Measurements from ENCODE around the gene ZNF423. TPM values are rescaled to one million over a fixed set of nuclear protein-coding genes. Genes with fewer than 3 reads are reported as not detected.

Gene ZNF423
- polyA plus RNA-seq, 1 of the 3 experiments (the other 2 are of a cell fraction) = 1.2 TPM

DNA sequence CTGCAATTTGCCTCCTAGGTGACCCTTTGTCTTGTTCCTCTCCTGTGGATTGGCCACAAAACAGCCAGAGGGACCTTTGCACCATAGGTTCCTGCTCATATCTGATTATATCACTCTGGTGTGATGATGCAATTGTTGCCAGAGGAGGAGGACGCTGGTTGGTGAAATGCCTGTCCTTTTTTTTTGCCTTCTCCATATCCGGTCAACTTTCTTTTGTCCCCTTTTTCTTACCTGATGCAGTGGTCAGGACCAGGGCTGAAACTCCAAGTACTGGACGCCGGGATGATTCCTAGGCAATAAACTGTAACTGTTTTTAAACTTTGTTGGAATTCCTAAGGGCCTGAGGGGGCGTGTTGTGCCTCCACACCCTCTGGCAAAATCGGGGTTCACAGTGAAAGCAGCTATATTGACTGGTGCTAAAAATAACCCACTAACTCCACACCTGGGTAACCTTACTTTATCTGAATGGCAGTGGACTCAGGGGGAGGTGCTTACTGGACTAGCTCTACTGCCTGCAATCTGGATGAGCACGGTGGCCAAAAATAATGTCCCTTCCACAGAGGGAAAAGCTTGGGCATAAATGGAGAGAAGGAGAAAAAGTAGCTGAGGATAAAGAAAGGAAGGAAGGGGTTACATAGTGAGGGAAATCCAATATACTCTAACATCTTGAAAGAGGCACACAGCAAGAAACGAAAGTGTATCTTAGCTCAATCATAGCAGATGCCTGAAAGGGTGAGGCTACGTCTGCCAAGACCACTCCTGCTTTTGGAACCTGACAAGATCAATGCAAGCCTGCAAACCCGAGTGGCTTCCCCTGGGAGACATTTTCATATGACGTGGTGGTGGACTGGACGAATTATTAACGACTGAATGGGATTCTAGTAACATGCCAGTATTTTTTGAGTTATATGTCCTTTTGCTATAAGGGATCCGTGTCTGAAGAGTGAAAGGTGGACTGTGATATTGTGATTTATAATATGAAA is 28.4 kb upstream of the ZNF423 start:
- DNase-seq = peak; percentile 50
- 40% methylated on average over 14 of the region's 14 CpGs for WGBS (ENCODE audit: low lambda C conversion rate)
- Histone ChIP-seq H3K9me3 (no peaks in the 10 kb centered on the region), H3K4me1 (ENCODE audit: control insufficient read depth in 1 of 2, insufficient read depth in 2 of 2, low read depth in 1 of 2, low read length in 1 of 2) (peaks cover 0 to 11% of the 10 kb centered on the region in 2 experiments; a peak in 1 of 4 replicates), H3K9ac (no peak overlapping the region), H2AFZ (ENCODE audit: low read depth) (no peak overlapping the region), H3K4me3 (ENCODE audit: low read depth in 2 of 2, low read length in 1 of 2) (no peak overlapping the region), H3K79me2 (ENCODE audit: insufficient read depth) (no peaks in the 10 kb centered on the region), H3F3A (replicated peaks; ENCODE audit: insufficient read depth) (no peaks in the 10 kb centered on the region), H4K20me1 (ENCODE audit: insufficient read depth) (no peaks in the 10 kb centered on the region), H3K4me2 (no peak overlapping the region), H3K9me2 (no peaks in the 10 kb centered on the region), H3K27me3 (ENCODE audit: insufficient read depth) (no peaks in the 10 kb centered on the region), H3K27ac (ENCODE audit: low read depth in 2 of 2, low read length in 1 of 2) (no peak overlapping the region), H3K36me3 (replicated peaks in 1 of 2; ENCODE audit: control insufficient read depth in 1 of 2, insufficient read depth in 2 of 2, low read length in 1 of 2) (no peaks in the 10 kb centered on the region)
- POLR2A ChIA-PET = no interaction called here
- TF ChIP-seq RAD21 (IDR thresholded peaks at IDR 0.05; ENCODE audit: low read length) (no peak), NFIC (IDR thresholded peaks at IDR 0.05; ENCODE audit: borderline replicate concordance) (no peak), YY1 (IDR thresholded peaks at IDR 0.05; ENCODE audit: low read depth) (no peak), MXI1 (IDR thresholded peaks at IDR 0.05; ENCODE audit: low read depth, low read length) (no peak), TCF12 (IDR thresholded peaks at IDR 0.05) (no peak), FOXJ3 (CRISPR knock-in tag; IDR thresholded peaks at IDR 0.05) (no peak)
- TF ChIP-seq, protein P1, sequence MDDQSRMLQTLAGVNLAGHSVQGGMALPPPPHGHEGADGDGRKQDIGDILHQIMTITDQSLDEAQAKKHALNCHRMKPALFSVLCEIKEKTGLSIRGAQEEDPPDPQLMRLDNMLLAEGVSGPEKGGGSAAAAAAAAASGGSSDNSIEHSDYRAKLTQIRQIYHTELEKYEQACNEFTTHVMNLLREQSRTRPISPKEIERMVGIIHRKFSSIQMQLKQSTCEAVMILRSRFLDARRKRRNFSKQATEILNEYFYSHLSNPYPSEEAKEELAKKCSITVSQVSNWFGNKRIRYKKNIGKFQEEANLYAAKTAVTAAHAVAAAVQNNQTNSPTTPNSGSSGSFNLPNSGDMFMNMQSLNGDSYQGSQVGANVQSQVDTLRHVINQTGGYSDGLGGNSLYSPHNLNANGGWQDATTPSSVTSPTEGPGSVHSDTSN (IDR thresholded peaks at IDR 0.05) = no peak
- CTCF ChIA-PET = interaction anchor here (1.1 to 2.9 kb wide), 2 partner anchors 27 to 37 kb away, joined by 5 to 13 read pairs; no protein-coding TSS in a partner anchor

DNA sequence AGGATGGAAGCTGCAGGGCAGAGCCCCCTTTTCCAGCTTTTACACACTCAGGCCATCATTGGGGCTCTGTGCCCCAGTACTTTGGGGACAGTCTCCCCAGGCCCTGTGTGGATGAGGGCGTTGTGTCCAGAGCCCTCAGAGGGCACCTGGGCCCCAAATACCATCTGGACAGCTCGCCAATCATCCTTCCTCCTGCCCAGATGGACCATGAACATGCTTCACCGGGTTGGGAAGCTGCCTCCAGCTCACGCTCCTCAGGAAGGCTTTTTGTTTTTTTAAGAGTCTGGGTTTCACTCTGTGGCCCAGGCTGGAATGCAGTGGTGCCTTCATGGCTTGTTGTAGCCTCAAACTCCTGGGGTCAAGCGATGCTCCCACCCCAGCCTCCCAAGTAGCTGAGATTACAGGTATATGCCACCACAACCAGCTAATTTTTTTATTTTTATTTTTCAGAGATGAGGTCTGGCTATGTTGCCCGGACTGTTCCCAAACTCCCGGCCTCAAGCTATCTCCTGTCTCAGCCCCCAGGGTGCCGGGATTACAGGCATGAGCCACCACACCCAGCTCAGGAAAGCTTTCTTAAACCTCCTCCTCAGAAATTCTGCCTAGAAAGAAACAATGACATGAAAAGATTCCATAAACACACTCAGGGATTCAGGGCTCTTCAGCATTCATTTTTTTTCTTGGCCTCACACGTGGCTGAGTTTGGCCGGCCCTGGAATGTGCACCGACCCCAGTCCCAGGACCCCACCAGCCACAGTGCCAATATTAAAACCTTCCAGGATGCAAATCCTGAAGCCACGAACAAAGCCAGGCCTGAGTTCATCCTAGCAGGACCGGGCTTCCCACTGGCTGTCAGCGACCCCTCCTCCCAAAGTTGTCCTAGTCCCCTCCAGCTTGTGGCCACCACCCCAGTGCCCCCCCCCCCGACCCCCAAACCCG is 27.4 kb upstream of the ZNF423 start:
- Histone ChIP-seq H2AFZ (ENCODE audit: low read depth) (no peak overlapping the region), H3K4me1 (ENCODE audit: control insufficient read depth in 1 of 2, insufficient read depth in 2 of 2, low read depth in 1 of 2, low read length in 1 of 2) (peaks cover 0 to 11% of the 10 kb centered on the region in 2 experiments; a peak in 1 of 4 replicates), H3K9ac (no peak overlapping the region), H4K20me1 (ENCODE audit: insufficient read depth) (no peaks in the 10 kb centered on the region), H3K4me2 (no peak overlapping the region), H3K27me3 (ENCODE audit: insufficient read depth) (no peaks in the 10 kb centered on the region), H3K36me3 (replicated peaks in 1 of 2; ENCODE audit: control insufficient read depth in 1 of 2, insufficient read depth in 2 of 2, low read length in 1 of 2) (no peaks in the 10 kb centered on the region), H3K9me2 (no peaks in the 10 kb centered on the region), H3K4me3 (ENCODE audit: low read depth in 2 of 2, low read length in 1 of 2) (no peak overlapping the region), H3K79me2 (ENCODE audit: insufficient read depth) (no peaks in the 10 kb centered on the region), H3K27ac (ENCODE audit: low read depth in 2 of 2, low read length in 1 of 2) (no peak overlapping the region), H3F3A (replicated peaks; ENCODE audit: insufficient read depth) (no peaks in the 10 kb centered on the region), H3K9me3 (no peaks in the 10 kb centered on the region)
- DNase-seq = no peak
- POLR2A ChIA-PET = interaction anchor here (0.6 kb wide), 1 partner anchor 267 kb away, joined by 3 read pairs; no protein-coding TSS in a partner anchor
- WGBS (ENCODE audit: low lambda C conversion rate) = 51% methylated on average over 13 of the region's 16 CpGs
- no peak for TF ChIP-seq CHD2 (IDR thresholded peaks at IDR 0.05; ENCODE audit: low read length, partially characterized antibody)
- no peak for TF ChIP-seq TAF1 (IDR thresholded peaks at IDR 0.05; ENCODE audit: borderline replicate concordance, low read depth, low read length)
- no peak for TF ChIP-seq SIN3A (IDR thresholded peaks at IDR 0.05; ENCODE audit: borderline replicate concordance, low read depth, low read length)
- TF ChIP-seq NFIC (IDR thresholded peaks at IDR 0.05; ENCODE audit: borderline replicate concordance) = no peak
- no peak for TF ChIP-seq POLR2AphosphoS5 (IDR thresholded peaks at IDR 0.05; ENCODE audit: low read depth, low read length)
- TF ChIP-seq TEAD4 (IDR thresholded peaks at IDR 0.05; ENCODE audit: borderline replicate concordance, insufficient read depth) = no peak
- TF ChIP-seq, protein P2, sequence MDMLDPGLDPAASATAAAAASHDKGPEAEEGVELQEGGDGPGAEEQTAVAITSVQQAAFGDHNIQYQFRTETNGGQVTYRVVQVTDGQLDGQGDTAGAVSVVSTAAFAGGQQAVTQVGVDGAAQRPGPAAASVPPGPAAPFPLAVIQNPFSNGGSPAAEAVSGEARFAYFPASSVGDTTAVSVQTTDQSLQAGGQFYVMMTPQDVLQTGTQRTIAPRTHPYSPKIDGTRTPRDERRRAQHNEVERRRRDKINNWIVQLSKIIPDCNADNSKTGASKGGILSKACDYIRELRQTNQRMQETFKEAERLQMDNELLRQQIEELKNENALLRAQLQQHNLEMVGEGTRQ (IDR thresholded peaks at IDR 0.05; ENCODE audit: borderline replicate concordance, low read depth, low read length) = no peak
- TF ChIP-seq, protein P1 (IDR thresholded peaks at IDR 0.05) = no peak
- TF ChIP-seq, protein P3, sequence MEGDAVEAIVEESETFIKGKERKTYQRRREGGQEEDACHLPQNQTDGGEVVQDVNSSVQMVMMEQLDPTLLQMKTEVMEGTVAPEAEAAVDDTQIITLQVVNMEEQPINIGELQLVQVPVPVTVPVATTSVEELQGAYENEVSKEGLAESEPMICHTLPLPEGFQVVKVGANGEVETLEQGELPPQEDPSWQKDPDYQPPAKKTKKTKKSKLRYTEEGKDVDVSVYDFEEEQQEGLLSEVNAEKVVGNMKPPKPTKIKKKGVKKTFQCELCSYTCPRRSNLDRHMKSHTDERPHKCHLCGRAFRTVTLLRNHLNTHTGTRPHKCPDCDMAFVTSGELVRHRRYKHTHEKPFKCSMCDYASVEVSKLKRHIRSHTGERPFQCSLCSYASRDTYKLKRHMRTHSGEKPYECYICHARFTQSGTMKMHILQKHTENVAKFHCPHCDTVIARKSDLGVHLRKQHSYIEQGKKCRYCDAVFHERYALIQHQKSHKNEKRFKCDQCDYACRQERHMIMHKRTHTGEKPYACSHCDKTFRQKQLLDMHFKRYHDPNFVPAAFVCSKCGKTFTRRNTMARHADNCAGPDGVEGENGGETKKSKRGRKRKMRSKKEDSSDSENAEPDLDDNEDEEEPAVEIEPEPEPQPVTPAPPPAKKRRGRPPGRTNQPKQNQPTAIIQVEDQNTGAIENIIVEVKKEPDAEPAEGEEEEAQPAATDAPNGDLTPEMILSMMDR (IDR thresholded peaks at IDR 0.05) = no peak
- no peak for TF ChIP-seq FOSL2 (IDR thresholded peaks at IDR 0.05; ENCODE audit: borderline replicate concordance, low read depth)
- no peak for TF ChIP-seq JUND (IDR thresholded peaks at IDR 0.05)
- CTCF ChIA-PET = interaction anchor here (1.0 to 2.9 kb wide), 2 partner anchors 26 to 291 kb away, joined by 3 to 13 read pairs; no protein-coding TSS in a partner anchor
